ENCODE results near the gene CYTH4.

DNA sequence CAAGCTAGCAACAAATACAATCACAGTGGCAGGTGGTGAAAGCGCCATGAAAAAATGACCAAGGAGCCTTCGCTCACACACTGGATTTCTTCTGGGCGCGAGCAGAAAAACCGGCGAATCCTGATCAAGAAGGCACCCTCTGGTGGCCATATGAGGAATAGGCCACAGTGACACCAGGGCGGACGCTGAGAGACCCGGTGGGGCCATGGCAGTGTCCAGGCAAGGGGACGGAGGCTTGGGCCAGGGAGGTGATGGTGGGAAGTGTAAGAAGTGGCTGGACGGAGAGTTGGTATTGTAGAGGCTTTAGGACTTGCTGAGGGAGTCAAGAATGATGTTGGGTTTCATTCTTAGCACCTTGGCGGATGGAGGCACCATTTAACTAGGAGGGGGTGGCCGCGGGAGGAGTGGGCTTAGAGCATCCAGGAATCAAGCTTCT, 21.4 kb upstream of the CYTH4 start:
- TF ChIP-seq POLR2AphosphoS5 (IDR thresholded peaks at IDR 0.05; ENCODE audit: low read depth, low read length) (no peak), SRSF9 (IDR thresholded peaks at IDR 0.05; ENCODE audit: borderline replicate concordance, insufficient read depth, low read depth, low read length, poor library complexity, severe bottlenecking) (no peak), FOXK1 (CRISPR knock-in tag; IDR thresholded peaks at IDR 0.05; ENCODE audit: borderline replicate concordance, low read depth) (no peak), NBN (conservative IDR thresholded peaks at IDR 0.05) (no peak), FOSL2 (CRISPR knock-in tag; IDR thresholded peaks at IDR 0.05) (no peak)
- TF ChIP-seq, protein P1, sequence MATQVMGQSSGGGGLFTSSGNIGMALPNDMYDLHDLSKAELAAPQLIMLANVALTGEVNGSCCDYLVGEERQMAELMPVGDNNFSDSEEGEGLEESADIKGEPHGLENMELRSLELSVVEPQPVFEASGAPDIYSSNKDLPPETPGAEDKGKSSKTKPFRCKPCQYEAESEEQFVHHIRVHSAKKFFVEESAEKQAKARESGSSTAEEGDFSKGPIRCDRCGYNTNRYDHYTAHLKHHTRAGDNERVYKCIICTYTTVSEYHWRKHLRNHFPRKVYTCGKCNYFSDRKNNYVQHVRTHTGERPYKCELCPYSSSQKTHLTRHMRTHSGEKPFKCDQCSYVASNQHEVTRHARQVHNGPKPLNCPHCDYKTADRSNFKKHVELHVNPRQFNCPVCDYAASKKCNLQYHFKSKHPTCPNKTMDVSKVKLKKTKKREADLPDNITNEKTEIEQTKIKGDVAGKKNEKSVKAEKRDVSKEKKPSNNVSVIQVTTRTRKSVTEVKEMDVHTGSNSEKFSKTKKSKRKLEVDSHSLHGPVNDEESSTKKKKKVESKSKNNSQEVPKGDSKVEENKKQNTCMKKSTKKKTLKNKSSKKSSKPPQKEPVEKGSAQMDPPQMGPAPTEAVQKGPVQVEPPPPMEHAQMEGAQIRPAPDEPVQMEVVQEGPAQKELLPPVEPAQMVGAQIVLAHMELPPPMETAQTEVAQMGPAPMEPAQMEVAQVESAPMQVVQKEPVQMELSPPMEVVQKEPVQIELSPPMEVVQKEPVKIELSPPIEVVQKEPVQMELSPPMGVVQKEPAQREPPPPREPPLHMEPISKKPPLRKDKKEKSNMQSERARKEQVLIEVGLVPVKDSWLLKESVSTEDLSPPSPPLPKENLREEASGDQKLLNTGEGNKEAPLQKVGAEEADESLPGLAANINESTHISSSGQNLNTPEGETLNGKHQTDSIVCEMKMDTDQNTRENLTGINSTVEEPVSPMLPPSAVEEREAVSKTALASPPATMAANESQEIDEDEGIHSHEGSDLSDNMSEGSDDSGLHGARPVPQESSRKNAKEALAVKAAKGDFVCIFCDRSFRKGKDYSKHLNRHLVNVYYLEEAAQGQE (IDR thresholded peaks at IDR 0.05; ENCODE audit: borderline replicate concordance in 1 of 2, low read depth in 1 of 2, low read length in 2 of 2): no peak
